Muscle of back (tissue), 11 donors: Measurements from ENCODE around the gene ST13. TPM values are rescaled to one million over a fixed set of nuclear protein-coding genes. Genes with fewer than 3 reads are reported as not detected.
"Not testable (repeated sequence)": the region's sequence is repeated elsewhere in the genome, so short reads cannot be mapped to it uniquely, and the experiment has no call there.

Experiments
- DNase-seq, 3 donors: peaks; one replicate each; pipeline versions ENCODE4 v3.0.0 to v3.0.0-alpha.2; 2013
- polyA plus RNA-seq, 10 donors: library from polyadenylated mRNA; unstranded; fragments of 120-200 nt; gene quantifications; one replicate each; pipeline ENCODE4 v1.2.1, GENCODE V29; 2013; ENCODE audit not compliant: insufficient read length in 10 of 10

Gene ST13
- polyA plus RNA-seq, 10 donors = 388 to 473 (median 435) TPM

GRCh38 chr22:40853333-40853732 lies 3.1 kb downstream of the ST13 start:
- DNase-seq = no peak

DNA sequence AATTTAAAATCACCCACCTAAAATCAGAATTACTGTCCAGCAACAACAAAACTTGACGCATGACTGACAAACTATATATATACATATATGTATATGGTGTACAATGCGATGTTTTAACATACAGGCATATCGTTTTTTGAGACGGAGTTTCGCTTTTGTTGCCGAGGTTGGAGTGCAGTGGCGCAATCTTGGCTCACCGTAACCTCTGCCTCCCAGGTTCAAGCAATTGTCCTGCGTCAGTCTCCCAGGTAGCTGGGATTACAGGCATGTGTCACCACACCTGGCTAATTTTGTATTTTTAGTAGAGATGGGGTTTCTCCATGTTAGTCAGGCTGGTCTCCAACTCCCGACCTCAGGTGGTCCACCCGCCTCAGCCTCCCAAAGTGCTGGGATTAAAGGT lies 10.6 kb downstream of the ST13 start:
- not testable (repeated sequence) for DNase-seq

GRCh38 chr22:40844951-40845350 lies 11.5 kb downstream of the ST13 start:
- DNase-seq = no peak

DNA sequence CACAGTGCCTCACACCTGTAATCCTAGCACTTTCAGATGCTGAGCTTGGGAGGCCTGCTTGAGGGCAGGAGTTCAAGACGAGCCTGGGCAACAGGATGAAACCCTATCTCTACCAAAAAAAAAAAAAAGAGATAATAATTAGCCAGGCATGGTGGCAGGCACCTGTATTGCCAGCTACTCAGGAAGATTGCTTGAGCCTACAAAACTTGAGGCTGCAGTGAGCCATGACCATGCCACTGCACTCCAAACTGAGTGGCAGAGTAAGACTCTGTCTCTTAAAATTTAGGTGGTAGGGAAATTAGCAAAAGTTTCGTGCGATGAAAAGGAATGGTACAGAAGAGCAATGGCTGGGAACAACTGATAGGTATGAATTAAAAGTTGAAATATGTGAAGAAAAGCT lies 18.0 kb downstream of the ST13 start:
- no peak for DNase-seq

- no peak for DNase-seq
Measured at GRCh38 chr22:40834619-40835018, 21.8 kb downstream of the ST13 start.

- no peak for DNase-seq
Measured at GRCh38 chr22:40829131-40829530, 27.3 kb downstream of the ST13 start.

- DNase-seq = no peak
Measured at GRCh38 chr22:40826984-40827741, 29.3 kb downstream of the ST13 start.

- not testable (repeated sequence) for DNase-seq
Measured at GRCh38 chr22:40826292-40826691, 30.1 kb downstream of the ST13 start.

GRCh38 chr22:40823426-40823825 lies 33.0 kb downstream of the ST13 start:
- DNase-seq = no peak

GRCh38 chr22:40819599-40820140 lies 36.8 kb downstream of the ST13 start:
- DNase-seq = peak in 2 of 3 donors; percentile 9 to 13

GRCh38 chr22:40818747-40819598 lies 37.5 kb downstream of the ST13 start, which contains the start of gene SLC25A17:
TSS of gene SLC25A17 (minus strand) at chr22:40819346. CDS start at chr22:40819248, 98 bp downstream.
- DNase-seq = peak; percentile 83 to 94 (median 88)

DNA sequence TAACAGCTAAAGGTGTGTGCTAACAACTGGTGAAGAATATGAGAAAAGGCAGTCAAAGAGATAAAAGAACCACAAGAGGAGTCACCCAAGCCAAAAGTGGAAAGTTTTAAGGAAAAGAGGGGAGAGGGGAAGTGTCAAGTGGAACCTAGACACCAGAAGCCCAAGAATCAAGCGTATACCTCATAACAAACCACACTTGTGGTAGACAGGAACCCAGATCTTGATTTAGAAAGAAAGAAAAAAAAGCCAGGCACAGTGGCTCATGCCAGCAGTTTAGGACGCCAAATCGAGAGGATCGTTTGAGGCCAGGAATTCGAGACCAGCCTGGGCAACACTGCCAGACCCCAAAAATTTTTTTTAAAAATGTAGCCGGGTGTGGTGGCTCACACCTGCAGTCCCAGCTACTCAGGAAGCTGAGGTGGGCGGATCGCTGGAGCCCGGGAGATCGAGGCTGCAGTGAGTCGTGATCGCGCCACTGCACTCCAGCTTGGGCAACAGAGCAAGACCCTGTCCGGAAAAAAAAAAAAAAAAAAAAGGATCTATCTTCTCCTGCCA lies 38.2 kb downstream of the ST13 start:
- no peak for DNase-seq

DNA sequence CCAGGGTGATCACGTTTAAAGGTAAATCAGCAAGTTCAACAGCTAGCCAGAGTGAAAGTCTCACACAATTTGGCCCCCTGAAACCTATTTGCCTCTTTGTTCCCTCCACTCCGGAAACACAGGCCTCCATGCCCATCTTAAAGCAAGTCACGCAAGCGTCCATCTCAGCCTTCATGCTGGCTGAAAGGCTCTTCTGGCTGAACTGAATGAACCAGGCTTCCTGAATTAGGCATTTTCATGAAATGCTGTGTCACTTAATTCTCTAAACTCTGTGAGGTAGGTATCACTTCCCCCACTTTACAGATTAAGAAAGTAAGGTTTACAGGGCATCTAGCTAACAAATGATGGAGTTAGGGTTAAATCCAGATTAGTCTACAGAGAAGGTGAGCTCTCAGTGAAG lies 38.7 kb downstream of the ST13 start:
- DNase-seq = no peak

DNA sequence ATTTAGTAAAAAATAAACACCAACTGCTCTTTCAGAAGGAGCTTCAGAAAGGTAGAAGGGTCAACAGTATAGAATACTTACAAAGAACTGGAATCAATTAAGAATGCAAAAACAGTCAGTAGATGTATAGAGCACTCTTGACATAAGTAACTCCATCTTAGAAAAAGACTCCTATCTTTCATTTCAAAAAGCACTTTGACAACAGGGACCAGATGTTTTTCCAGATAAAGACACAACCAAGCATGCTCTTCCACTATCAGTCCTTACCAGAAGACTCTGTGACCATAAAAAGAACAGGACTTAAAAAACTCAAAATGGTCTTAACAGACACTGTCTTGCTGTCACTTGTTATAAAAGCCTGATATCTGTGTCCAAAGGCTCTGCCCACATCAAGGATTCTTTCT lies 42.5 kb downstream of the ST13 start:
- no peak for DNase-seq

- no peak for DNase-seq
Measured at GRCh38 chr22:40808018-40808841, 48.2 kb downstream of the ST13 start.

GRCh38 chr22:40806711-40807110 lies 49.7 kb downstream of the ST13 start:
- DNase-seq = no peak

GRCh38 chr22:40805699-40806203 lies 50.7 kb downstream of the ST13 start:
- DNase-seq = no peak

DNA sequence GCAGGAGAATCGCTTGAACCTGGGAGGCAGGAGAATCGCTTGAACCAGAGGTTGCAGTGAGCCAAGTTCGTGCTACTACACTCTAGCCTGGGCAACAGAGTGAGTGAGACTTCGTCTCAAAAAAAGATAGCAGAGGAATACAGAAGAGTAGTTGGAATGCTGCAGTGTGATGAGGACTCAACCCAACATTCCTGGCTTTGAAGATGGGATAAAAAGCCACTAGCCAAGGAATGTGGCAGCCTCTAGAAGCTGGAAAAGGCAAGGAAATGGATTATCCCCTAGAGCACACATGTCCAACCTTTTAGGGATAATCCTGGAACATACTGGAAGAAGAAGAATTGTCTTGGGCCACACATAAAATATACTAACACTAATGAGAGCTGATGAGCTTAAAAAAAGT lies 51.2 kb downstream of the ST13 start:
- no peak for DNase-seq

GRCh38 chr22:40803321-40803720 lies 53.1 kb downstream of the ST13 start:
- no peak for DNase-seq

DNA sequence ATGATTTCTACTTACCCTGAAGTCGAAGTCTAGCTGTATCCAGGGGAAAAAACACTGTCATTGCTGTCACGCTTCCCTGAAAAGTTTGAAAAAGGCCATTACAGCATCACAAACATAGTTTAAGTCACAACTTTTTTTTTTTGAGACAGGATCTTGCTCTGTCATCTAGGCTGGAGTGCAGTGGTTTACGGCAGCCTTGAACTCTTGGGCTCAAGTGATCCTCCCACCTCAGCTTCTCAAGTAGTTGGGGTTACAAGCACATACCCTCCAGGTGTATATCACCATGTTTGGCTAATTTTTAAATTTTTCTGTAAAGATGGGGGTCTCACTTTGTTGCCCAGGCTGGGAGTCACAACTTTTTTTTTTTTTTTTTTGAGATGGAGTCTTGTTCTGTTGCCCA lies 57.4 kb downstream of the ST13 start:
- DNase-seq = no peak

- DNase-seq = no peak
Measured at GRCh38 chr22:40797427-40797826, 59.0 kb downstream of the ST13 start.
